Upper lobe of left lung (tissue), 6 donors: ENCODE results near the gene KSR2. TPM values are rescaled to one million over a fixed set of nuclear protein-coding genes. Genes with fewer than 3 reads are reported as not detected.
A peak's percentile ranks its signal among the peaks of the same experiment; 100 is the strongest.

ENCODE experiments used
- ATAC-seq, 2 donors: fragments of 200-7000 bp; cut with Tn5 transposase; one replicate each; pipeline ENCODE4 v1.9.1; 2022; ENCODE audit warnings: mild to moderate bottlenecking in 2 of 2, moderate library complexity in 2 of 2; ENCODE audit not compliant: low FRiP score in 2 of 2
- DNase-seq, 2 donors: peaks; one replicate each; pipeline ENCODE4 v3.0.0-alpha.2; 2019 to 2020
- H3K27ac ChIP-seq, 4 donors: fragments of 200-600 bp; sonication (generic); one replicate each; pipeline ENCODE4 v1.5.1; 2016 to 2019
- H3K27me3 ChIP-seq, 4 donors: fragments of 200-600 bp; sonication (generic); one replicate each; pipeline ENCODE4 v1.5.1; 2017 to 2019
- H3K36me3 ChIP-seq, 4 donors: fragments of 200-600 bp; sonication (generic); one replicate each; pipeline ENCODE4 v1.5.1; 2016 to 2019
- H3K4me1 ChIP-seq, 4 donors: fragments of 200-600 bp; sonication (generic); one replicate each; pipeline ENCODE4 v1.5.1; 2018 to 2019
- H3K4me3 ChIP-seq, 4 donors: fragments of 200-600 bp; sonication (generic); one replicate each; pipeline ENCODE4 v1.5.1; 2017 to 2019; ENCODE audit warnings: mild to moderate bottlenecking in 2 of 4, moderate library complexity in 1 of 4
- H3K9me3 ChIP-seq, 4 donors: fragments of 200-600 bp; sonication (generic); one replicate each; pipeline ENCODE4 v1.5.1; 2018 to 2019
- EP300 ChIP-seq, 4 donors: sonication (generic); formaldehyde crosslinking; IDR thresholded peaks; one replicate each; pipeline ENCODE4 v1.5.1; 2017; ENCODE audit warnings: antibody characterized with exemption in 4 of 4, control low read depth in 2 of 4
- POLR2A ChIP-seq, 4 donors: fragments of 450-650 bp; IDR thresholded peaks; one replicate each; pipeline ENCODE4 v1.5.1; 2016 to 2017; ENCODE audit warnings: antibody characterized with exemption in 4 of 4, mild to moderate bottlenecking in 2 of 4
- POLR2AphosphoS5 ChIP-seq, 2 donors: sonication (generic); formaldehyde crosslinking; IDR thresholded peaks; one replicate each; pipeline ENCODE4 v1.5.1; 2017; ENCODE audit warnings: antibody characterized with exemption in 2 of 2
- WGBS, 2 donors: methylation state at CpG; one replicate each; pipeline ENCODE4 v1.1.5; 2017 to 2018; 5-methylcytosine and 5-hydroxymethylcytosine counted together
- total RNA-seq, 6 donors: library from RNA; depleted of rRNA in 4 of 6; stranded (reverse); fragments of >200 nt in 4 of 6; gene quantifications; one replicate each; pipeline versions ENCODE4 v1.1.0 to v1.2.1, GENCODE V29; 2016 to 2021
- TF ChIP-seq, protein P1 (sequence below), 6 experiments: fragments of 450-650 bp in 4 of 6; fragments of 200-600 bp in 2 of 6; sonication (generic) in 2 of 6; IDR thresholded peaks; one replicate each; pipeline ENCODE4 v1.5.1; 2016 to 2019; ENCODE audit warnings: antibody characterized with exemption in 6 of 6
- donor health status: DM: no; HTN: no; CAD: no; lungs with moderate emphysema.
- donor health status: DM: no; HTN: yes; CAD: no; lungs with severe emphysema.

The KSR2 gene
- total RNA-seq, 6 donors from 2014 or later: 0.30 to 3.2 (median 0.85) TPM

- Histone ChIP-seq H3K9me3 (peaks cover 0 to 3% (median 2%) of the 10 kb centered on the region in 4 donors), H3K4me3 (no peak overlapping the region), H3K4me1 (no peaks in the 10 kb centered on the region), H3K36me3 (no peaks in the 10 kb centered on the region), H3K27me3 (no peaks in the 10 kb centered on the region), H3K27ac (no peak overlapping the region)
- no peak for TF ChIP-seq POLR2A (IDR thresholded peaks at IDR 0.05)
- TF ChIP-seq, protein P1, sequence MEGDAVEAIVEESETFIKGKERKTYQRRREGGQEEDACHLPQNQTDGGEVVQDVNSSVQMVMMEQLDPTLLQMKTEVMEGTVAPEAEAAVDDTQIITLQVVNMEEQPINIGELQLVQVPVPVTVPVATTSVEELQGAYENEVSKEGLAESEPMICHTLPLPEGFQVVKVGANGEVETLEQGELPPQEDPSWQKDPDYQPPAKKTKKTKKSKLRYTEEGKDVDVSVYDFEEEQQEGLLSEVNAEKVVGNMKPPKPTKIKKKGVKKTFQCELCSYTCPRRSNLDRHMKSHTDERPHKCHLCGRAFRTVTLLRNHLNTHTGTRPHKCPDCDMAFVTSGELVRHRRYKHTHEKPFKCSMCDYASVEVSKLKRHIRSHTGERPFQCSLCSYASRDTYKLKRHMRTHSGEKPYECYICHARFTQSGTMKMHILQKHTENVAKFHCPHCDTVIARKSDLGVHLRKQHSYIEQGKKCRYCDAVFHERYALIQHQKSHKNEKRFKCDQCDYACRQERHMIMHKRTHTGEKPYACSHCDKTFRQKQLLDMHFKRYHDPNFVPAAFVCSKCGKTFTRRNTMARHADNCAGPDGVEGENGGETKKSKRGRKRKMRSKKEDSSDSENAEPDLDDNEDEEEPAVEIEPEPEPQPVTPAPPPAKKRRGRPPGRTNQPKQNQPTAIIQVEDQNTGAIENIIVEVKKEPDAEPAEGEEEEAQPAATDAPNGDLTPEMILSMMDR (IDR thresholded peaks at IDR 0.05): no peak
- no peak for TF ChIP-seq EP300 (IDR thresholded peaks at IDR 0.05)
- DNase-seq (no peak), ATAC-seq (no peak)
- 79 to 85% methylated on average over 2 to 3 of the region's 3 CpGs for WGBS, 2 donors
Measured at GRCh38 chr12:117468016-117468415, 500.8 kb downstream of the KSR2 start.

DNA sequence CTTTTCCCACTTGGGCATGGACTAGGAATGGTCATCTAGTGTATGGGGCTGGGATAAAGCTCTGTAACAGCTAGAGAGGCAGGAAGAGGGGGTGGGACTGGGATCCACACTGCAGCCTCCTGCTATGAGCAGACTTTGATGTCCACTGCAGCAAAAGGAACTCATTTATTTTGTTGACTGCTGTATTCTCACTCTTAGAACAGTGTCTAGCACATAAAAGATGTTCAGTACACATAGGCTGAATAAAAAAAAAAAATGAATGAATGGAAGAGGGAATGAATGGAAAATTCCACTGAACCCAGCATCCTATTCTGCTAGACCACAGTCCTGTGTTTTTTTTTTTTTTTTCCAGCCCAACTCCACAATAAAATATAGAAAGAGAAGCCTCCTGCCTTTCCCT lies 501.2 kb downstream of the KSR2 start:
- no peak overlapping the region for H3K27ac ChIP-seq
- TF ChIP-seq POLR2AphosphoS5 (IDR thresholded peaks at IDR 0.05) (no peak), EP300 (IDR thresholded peaks at IDR 0.05) (no peak), POLR2A (IDR thresholded peaks at IDR 0.05) (no peak)
- TF ChIP-seq, protein P1 (IDR thresholded peaks at IDR 0.05): no peak
- no peak for ATAC-seq

GRCh38 chr12:117466677-117467362 lies 502.0 kb downstream of the KSR2 start:
- DNase-seq (peak in 1 of 2 donors; percentile 56), ATAC-seq (no peak)
- Histone ChIP-seq H3K27ac (no peak overlapping the region), H3K27me3 (no peaks in the 10 kb centered on the region), H3K4me3 (no peak overlapping the region), H3K4me1 (no peaks in the 10 kb centered on the region), H3K9me3 (peaks cover 0 to 3% (median 2%) of the 10 kb centered on the region in 4 donors), H3K36me3 (no peaks in the 10 kb centered on the region)
- 80 to 88% methylated on average over 19 to 20 of the region's 20 CpGs for WGBS, 2 donors
- TF ChIP-seq POLR2A (IDR thresholded peaks at IDR 0.05) (no peak), EP300 (IDR thresholded peaks at IDR 0.05) (no peak), POLR2AphosphoS5 (IDR thresholded peaks at IDR 0.05) (no peak)
- TF ChIP-seq, protein P1 (IDR thresholded peaks at IDR 0.05): no peak

More for the DNA sequence above, 501.2 kb downstream of the KSR2 start:
- Histone ChIP-seq H3K36me3 (no peaks in the 10 kb centered on the region), H3K4me1 (no peaks in the 10 kb centered on the region), H3K27me3 (no peaks in the 10 kb centered on the region), H3K4me3 (no peak overlapping the region), H3K9me3 (peaks cover 0 to 3% (median 2%) of the 10 kb centered on the region in 4 donors)
- DNase-seq: no peak

- DNase-seq (no peak), ATAC-seq (no peak)
- Histone ChIP-seq H3K4me3 (no peak overlapping the region), H3K9me3 (no peaks in the 10 kb centered on the region), H3K36me3 (no peaks in the 10 kb centered on the region), H3K27me3 (no peaks in the 10 kb centered on the region), H3K27ac (no peak overlapping the region), H3K4me1 (no peaks in the 10 kb centered on the region)
- TF ChIP-seq POLR2A (IDR thresholded peaks at IDR 0.05): no peak
- TF ChIP-seq, protein P1 (IDR thresholded peaks at IDR 0.05): no peak
- no peak for TF ChIP-seq POLR2AphosphoS5 (IDR thresholded peaks at IDR 0.05)
- no peak for TF ChIP-seq EP300 (IDR thresholded peaks at IDR 0.05)
- 85 to 97% methylated on average over 3 of the region's 3 CpGs for WGBS, 2 donors
Measured at GRCh38 chr12:117461732-117462131, 507.1 kb downstream of the KSR2 start.

DNA sequence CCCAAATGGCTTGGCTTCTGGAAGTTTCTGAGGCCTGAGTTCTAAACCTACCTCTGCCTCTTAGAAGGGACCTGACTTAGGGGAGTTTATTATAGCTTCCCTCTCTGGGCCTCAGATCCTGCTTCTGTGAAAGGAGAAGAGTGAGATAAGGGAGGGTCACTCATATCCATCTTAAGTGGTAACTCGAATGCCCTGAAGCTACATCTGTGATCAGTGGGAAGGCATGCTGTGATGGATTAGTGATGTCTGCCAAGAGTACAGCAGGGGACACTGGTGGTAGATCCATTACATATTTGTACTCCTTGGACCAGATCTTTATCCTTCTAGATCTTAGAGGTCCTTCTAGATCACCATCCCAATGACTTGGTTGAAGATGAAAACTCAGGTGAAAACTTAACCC lies 509.6 kb downstream of the KSR2 start:
- DNase-seq (no peak), ATAC-seq (no peak)
- Histone ChIP-seq H3K4me3 (no peak overlapping the region), H3K36me3 (no peaks in the 10 kb centered on the region), H3K27me3 (no peaks in the 10 kb centered on the region), H3K27ac (no peak overlapping the region), H3K9me3 (no peaks in the 10 kb centered on the region), H3K4me1 (no peaks in the 10 kb centered on the region)
- TF ChIP-seq, protein P1 (IDR thresholded peaks at IDR 0.05): no peak
- no peak for TF ChIP-seq POLR2A (IDR thresholded peaks at IDR 0.05)
- TF ChIP-seq EP300 (IDR thresholded peaks at IDR 0.05): no peak
- TF ChIP-seq POLR2AphosphoS5 (IDR thresholded peaks at IDR 0.05): no peak
- 75 to 100% methylated on average over 1 of the region's 1 CpG for whole genome bisulfite sequencing, 2 donors
